Measurements from ENCODE around the gene NOTCH1.

Gene NOTCH1

DNA sequence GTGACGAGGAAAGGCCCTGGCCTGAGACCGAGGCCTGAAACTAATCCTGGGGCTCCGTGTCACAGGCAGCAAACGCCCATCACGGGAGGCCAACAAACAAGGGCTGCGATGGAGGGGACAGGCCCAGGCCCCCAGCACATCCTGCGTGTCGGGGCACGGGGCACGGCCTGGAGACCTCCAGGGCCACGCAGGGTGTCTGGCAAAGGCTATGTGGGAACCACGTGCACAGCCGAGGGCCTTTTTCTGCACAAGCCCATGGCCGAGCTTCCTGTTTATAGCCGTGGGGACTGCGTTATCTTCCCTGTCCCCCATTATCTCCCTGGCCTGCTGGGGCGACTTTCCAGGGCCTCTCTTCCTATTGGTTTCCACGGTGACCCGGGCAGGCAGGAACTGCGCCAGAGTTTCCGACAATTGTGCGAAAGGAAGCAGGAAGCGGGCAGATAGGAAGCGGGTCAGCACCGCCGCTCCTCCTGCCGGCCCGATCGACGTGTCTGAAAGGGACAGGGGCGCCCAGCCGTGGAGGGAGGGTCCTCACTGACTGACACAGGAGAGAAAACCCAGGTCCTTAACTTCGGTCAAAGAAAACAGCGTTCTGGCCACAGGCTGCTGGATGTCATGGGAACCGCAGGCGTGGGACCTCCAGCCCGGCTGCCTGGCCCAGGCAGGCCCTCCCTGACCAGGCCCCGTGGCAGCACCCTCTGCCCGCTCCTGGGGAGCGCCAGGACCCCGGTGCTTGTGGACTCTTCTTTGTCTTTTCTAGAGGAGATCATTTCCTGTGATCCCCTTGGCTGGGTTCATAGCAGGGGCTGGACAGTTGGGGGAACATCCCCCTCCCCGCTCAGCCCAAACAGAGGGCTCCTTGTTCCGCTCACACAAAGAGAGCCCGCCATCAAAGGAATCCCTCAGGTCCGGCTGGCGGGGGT lies 33.9 kb downstream of the NOTCH1 start:
- DNase-seq (ENCODE audit: low read depth): no peak
- TF ChIP-seq, protein P1, sequence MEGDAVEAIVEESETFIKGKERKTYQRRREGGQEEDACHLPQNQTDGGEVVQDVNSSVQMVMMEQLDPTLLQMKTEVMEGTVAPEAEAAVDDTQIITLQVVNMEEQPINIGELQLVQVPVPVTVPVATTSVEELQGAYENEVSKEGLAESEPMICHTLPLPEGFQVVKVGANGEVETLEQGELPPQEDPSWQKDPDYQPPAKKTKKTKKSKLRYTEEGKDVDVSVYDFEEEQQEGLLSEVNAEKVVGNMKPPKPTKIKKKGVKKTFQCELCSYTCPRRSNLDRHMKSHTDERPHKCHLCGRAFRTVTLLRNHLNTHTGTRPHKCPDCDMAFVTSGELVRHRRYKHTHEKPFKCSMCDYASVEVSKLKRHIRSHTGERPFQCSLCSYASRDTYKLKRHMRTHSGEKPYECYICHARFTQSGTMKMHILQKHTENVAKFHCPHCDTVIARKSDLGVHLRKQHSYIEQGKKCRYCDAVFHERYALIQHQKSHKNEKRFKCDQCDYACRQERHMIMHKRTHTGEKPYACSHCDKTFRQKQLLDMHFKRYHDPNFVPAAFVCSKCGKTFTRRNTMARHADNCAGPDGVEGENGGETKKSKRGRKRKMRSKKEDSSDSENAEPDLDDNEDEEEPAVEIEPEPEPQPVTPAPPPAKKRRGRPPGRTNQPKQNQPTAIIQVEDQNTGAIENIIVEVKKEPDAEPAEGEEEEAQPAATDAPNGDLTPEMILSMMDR (conservative IDR thresholded peaks at IDR 0.05; ENCODE audit: low read length): no peak
- no peak overlapping the region for H3K4me3 ChIP-seq (ENCODE audit: low read length)

DNA sequence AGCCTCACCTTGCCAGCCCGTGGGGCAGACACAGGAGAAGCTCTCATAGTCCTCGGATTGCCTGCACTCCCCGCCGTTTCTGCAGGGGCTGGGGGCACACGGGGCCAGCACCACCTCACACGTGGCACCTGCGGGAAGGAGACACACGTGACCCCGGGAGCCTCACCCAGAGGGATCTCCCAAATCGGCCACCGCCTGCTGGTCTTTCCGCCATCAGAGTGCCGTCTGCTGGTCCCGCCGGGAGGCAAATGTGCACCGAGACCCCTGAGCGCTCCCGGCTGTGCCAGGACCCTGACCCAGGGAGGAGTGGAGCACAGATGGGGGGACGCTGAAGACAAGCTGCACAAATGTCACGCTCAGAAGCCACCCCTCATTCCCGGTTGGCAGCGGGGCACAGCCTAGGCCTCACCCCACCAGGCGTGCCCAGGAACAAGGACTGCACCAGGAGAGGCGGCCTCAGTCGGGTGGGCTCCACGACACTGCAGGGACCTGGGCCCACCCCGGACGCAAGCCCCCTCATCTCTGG lies 34.6 kb downstream of the NOTCH1 start:
- no peak overlapping the region for H3K4me3 ChIP-seq (ENCODE audit: low read length)
- DNase-seq (ENCODE audit: low read depth): no peak
- TF ChIP-seq, protein P1 (conservative IDR thresholded peaks at IDR 0.05; ENCODE audit: low read length): no peak

DNA sequence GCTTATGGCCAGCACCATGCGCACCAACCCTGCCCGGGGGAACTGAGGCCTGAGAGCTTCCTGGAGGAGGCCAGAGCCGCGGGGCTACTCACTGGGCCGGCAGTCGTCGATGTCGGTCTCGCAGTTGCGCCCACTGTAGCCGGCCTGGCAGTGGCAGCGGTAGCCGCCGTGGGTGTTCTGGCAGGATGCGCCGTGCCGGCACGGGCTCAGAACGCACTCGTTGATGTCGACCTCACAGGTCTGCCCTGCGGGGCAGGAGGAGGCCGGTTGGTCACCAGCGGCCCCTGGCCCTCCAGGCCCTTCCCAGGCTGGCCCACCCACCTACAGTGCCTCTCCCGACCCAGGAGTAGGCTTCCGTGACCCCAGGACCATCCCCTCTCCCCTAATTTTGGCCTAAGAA lies 35.3 kb downstream of the NOTCH1 start:
- TF ChIP-seq, protein P1 (conservative IDR thresholded peaks at IDR 0.05; ENCODE audit: low read length): no peak
- DNase-seq (ENCODE audit: low read depth): no peak
- no peak overlapping the region for H3K4me3 ChIP-seq (ENCODE audit: low read length)

DNA sequence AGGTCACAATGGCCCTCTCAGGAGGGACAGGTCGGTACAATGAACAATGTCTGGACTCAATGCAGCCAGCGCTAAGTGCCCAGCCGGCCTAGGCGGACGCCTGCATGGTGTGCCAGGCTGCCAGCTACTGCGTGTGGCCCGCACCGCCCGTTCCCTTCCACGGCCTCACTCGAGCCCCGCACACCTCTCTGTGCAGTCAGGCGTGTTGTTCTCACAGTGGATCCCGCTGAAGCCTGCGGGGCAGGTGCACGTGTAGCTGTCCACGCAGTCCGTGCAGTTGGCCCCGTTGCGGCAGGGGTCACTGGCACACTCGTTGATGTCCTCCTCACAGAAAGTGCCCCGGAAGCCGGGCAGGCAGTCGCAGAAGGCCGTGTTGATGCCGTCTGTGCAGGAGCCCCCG lies 36.3 kb downstream of the NOTCH1 start:
- no peak overlapping the region for H3K4me3 ChIP-seq (ENCODE audit: low read length)
- DNase-seq (ENCODE audit: low read depth): no peak
- TF ChIP-seq, protein P1 (conservative IDR thresholded peaks at IDR 0.05; ENCODE audit: low read length): no peak

DNA sequence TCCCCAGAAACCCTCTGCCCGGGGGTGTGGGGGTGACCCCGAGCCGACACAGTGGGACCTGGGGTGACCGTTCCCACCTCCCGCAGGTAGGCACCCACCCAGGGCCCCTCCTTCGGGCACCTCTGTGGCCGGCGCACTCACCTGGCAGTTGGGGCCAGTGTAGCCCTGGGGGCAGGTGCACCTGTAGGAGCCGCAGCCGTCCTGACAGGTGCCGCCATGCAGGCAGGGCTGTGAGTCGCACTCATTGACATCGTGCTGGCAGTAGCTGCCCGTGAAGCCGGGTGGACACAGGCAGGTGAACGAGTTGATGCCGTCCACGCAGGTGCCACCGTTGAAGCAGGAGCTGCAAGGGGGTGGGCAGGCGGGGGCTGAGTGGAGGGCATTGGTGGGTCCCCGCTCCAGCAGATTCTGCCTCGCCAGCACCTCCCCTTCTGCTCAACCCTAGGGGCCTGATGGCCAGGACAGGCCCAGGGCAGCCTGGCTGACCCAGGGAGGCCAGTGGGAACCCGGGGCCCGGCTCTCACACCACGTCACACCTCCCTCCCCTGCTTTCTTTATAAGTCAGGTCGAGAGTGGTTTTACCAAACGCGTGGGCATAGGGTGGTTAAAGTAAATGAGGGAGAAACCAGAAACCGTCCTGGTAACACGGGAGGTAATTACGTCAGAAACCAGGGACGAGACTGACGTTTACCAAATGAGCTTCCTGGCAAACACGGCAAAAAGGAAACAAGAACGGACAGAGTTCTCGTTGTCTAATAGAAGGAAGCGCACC lies 36.9 kb downstream of the NOTCH1 start:
- TF ChIP-seq, protein P1 (conservative IDR thresholded peaks at IDR 0.05; ENCODE audit: low read length): no peak
- DNase-seq (ENCODE audit: low read depth): no peak
- no peak overlapping the region for H3K4me3 ChIP-seq (ENCODE audit: low read length)

DNA sequence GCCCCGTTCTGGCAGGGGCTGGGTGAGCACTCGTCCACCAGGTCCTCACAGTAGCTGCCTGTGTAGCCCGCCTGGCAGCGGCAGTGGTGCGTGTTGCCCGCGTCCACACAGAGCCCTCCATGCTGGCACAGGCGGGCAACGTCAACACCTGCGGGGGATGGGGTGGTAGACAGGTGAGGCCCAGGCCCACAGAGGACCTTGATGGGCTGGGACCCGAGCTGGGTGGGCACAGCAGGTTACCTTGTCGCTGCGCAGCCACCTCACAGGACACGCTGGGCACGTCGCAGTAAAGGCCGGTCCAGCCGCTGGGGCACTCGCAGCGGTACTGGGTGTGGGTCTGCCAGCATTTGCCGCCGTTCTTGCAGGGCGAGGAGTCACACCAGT lies 37.9 kb downstream of the NOTCH1 start:
- H3K4me3 ChIP-seq (ENCODE audit: low read length): no peak overlapping the region
- no peak for DNase-seq (ENCODE audit: low read depth)
- TF ChIP-seq, protein P1 (conservative IDR thresholded peaks at IDR 0.05; ENCODE audit: low read length): no peak
